Measurements from ENCODE around the gene LAGE3.

Gene LAGE3

GRCh38 chrX:154473683-154474082, 5.4 kb downstream of the LAGE3 start:
- no peak for DNase-seq

- no peak for DNase-seq
Observed at GRCh38 chrX:154472685-154473632, 6.1 kb downstream of the LAGE3 start.

- DNase-seq = no peak
Observed at GRCh38 chrX:154471839-154472684, 7.0 kb downstream of the LAGE3 start.

- DNase-seq = no peak
Observed at GRCh38 chrX:154470914-154471568, 8.0 kb downstream of the LAGE3 start.

GRCh38 chrX:154470434-154470833, 8.6 kb downstream of the LAGE3 start:
- no peak for DNase-seq

GRCh38 chrX:154469880-154470279, 9.2 kb downstream of the LAGE3 start:
- no peak for DNase-seq

GRCh38 chrX:154469114-154469513, 10.0 kb downstream of the LAGE3 start:
- no peak for DNase-seq

- DNase-seq = no peak
Observed at GRCh38 chrX:154468217-154468616, 10.9 kb downstream of the LAGE3 start.

GRCh38 chrX:154467556-154467955, 11.5 kb downstream of the LAGE3 start:
- DNase-seq = no peak

- no peak for DNase-seq
Observed at GRCh38 chrX:154466907-154467306, 12.2 kb downstream of the LAGE3 start.

GRCh38 chrX:154466036-154466435, 13.0 kb downstream of the LAGE3 start:
- no peak for DNase-seq

- no peak for DNase-seq
Observed at GRCh38 chrX:154465601-154466000, 13.5 kb downstream of the LAGE3 start.

- no peak for DNase-seq
Observed at GRCh38 chrX:154464806-154465365, 14.2 kb downstream of the LAGE3 start.

- no peak for DNase-seq
Observed at GRCh38 chrX:154463611-154464220, 15.4 kb downstream of the LAGE3 start.

- DNase-seq = no peak
Observed at GRCh38 chrX:154462396-154462795, 16.7 kb downstream of the LAGE3 start.

GRCh38 chrX:154460326-154460725, 18.8 kb downstream of the LAGE3 start:
- no peak for DNase-seq

- no peak for DNase-seq
Observed at GRCh38 chrX:154459832-154460231, 19.2 kb downstream of the LAGE3 start.

- DNase-seq = no peak
Observed at GRCh38 chrX:154458954-154459778, 19.9 kb downstream of the LAGE3 start.

- DNase-seq = peak; percentile 48
Observed at GRCh38 chrX:154458116-154458953, 20.7 kb downstream of the LAGE3 start, which contains the start of gene PLXNA3. Gene PLXNA3, plus strand, starts transcription at chrX:154458281. Its CDS starts 1,903 bp downstream, at chrX:154460184.

- peak; percentile 73 for DNase-seq
Observed at GRCh38 chrX:154457491-154458115, 21.5 kb downstream of the LAGE3 start.

All from CD4-positive, alpha-beta T cell treated with Interleukin-15 for 1 hour (primary cell).